Testis (tissue), 3 donors: Measurements from ENCODE around the gene C1QBP. TPM values are rescaled to one million over a fixed set of nuclear protein-coding genes. Genes with fewer than 3 reads are reported as not detected.

Experiments used
- DNase-seq: peaks from one replicate; pipeline ENCODE4 v3.0.0-alpha.2; 2019
- H3K27ac ChIP-seq, 2 donors: fragments of 200-600 bp; sonication (generic); one replicate each; pipeline ENCODE4 v1.5.1; 2019
- H3K27me3 ChIP-seq: fragments of 200-600 bp; sonication (generic); one replicate; pipeline ENCODE4 v1.5.1; 2019
- H3K36me3 ChIP-seq: fragments of 200-600 bp; sonication (generic); one replicate; pipeline ENCODE4 v1.5.1; 2017; ENCODE audit warnings: low read depth; ENCODE audit errors: missing control alignments
- H3K4me1 ChIP-seq: fragments of 200-600 bp; sonication (generic); one replicate; pipeline ENCODE4 v1.5.1; 2019
- H3K4me3 ChIP-seq, 2 donors: fragments of 200-600 bp; sonication (generic); one replicate each; pipeline ENCODE4 v1.5.1; 2017 to 2019
- H3K9me3 ChIP-seq: fragments of 200-600 bp; sonication (generic); one replicate; pipeline ENCODE4 v1.5.1; 2017
- POLR2A ChIP-seq: fragments of 450-650 bp; IDR thresholded peaks from one replicate; pipeline ENCODE4 v1.6.1; 2017; ENCODE audit warnings: antibody characterized with exemption, mild to moderate bottlenecking, moderate library complexity
- WGBS, 2 donors: methylation state at CpG; one replicate each; pipeline ENCODE4 v1.1.5; 2018; 5-methylcytosine and 5-hydroxymethylcytosine counted together
- intact Hi-C: fragments of 100-400 bp; cut with DNase I; formaldehyde crosslinking; loops from one replicate; pipeline ENCODE4 v1.15.1; 2023; ENCODE audit warnings: low total_unique reads
- polyA plus RNA-seq: library from polyadenylated mRNA; stranded (reverse); fragments of 350-450 nt; fragmentation: Illumina TruSeq; extraction: RNeasy Lipid Tissue Mini Kit (QIAGEN cat#74804); gene quantifications from one replicate; pipeline ENCODE4 v1.2.3, GENCODE V29; 2014; ENCODE audit warnings: low read depth, low replicate concordance; ENCODE audit not compliant: insufficient read depth
- total RNA-seq, 2 donors: library from RNA; depleted of rRNA; stranded (reverse); fragments of >200 nt; gene quantifications; one replicate each; pipeline ENCODE4 v1.2.3, GENCODE V29; 2016
- TF ChIP-seq, protein P1 (sequence below), 3 experiments: fragments of 450-650 bp in 2 of 3; fragments of 200-600 bp in 1 of 3; sonication (generic) in 1 of 3; IDR thresholded peaks; one replicate each; pipeline ENCODE4 v1.5.1; 2016 to 2019; ENCODE audit warnings: antibody characterized with exemption in 3 of 3, mild to moderate bottlenecking in 2 of 3, moderate library complexity in 1 of 3

C1QBP gene
- total and polyA plus RNA-seq, 3 donors from 2014 or later, result 120 to 151 (median 133) TPM

DNA sequence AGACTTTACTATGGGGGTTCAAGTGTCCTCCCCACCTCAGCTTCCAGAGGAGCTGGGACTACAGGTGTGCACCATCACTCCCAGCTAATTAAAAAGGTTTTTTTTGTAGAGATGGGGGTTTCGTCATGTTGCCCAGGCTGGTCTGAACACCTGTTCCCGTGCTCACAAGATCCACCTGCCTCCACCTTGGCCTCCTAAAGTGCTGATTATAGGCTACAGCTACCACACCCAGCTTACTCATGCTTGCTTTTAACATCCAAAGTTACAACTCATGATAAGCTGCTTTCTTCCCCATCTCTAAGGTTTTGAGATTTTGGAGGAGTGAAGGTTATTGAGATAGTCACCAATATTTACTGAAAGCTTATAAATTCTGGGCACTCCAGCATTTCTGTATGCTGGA, 22.1 kb downstream of the C1QBP start:
- Histone ChIP-seq H3K9me3 (no peaks in the 10 kb centered on the region), H3K27me3 (no peaks in the 10 kb centered on the region), H3K36me3 (no peaks in the 10 kb centered on the region), H3K27ac (no peak overlapping the region), H3K4me1 (peaks cover 10% of the 10 kb centered on the region), H3K4me3 (no peak overlapping the region)
- intact Hi-C loops, result no loop called here
- no peak for TF ChIP-seq POLR2A
- TF ChIP-seq, protein P1, sequence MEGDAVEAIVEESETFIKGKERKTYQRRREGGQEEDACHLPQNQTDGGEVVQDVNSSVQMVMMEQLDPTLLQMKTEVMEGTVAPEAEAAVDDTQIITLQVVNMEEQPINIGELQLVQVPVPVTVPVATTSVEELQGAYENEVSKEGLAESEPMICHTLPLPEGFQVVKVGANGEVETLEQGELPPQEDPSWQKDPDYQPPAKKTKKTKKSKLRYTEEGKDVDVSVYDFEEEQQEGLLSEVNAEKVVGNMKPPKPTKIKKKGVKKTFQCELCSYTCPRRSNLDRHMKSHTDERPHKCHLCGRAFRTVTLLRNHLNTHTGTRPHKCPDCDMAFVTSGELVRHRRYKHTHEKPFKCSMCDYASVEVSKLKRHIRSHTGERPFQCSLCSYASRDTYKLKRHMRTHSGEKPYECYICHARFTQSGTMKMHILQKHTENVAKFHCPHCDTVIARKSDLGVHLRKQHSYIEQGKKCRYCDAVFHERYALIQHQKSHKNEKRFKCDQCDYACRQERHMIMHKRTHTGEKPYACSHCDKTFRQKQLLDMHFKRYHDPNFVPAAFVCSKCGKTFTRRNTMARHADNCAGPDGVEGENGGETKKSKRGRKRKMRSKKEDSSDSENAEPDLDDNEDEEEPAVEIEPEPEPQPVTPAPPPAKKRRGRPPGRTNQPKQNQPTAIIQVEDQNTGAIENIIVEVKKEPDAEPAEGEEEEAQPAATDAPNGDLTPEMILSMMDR (IDR thresholded peaks at IDR 0.05), result no peak
- no peak for DNase-seq
- 91 to 92% methylated on average over 2 of the region's 2 CpGs for WGBS, 2 donors

DNA sequence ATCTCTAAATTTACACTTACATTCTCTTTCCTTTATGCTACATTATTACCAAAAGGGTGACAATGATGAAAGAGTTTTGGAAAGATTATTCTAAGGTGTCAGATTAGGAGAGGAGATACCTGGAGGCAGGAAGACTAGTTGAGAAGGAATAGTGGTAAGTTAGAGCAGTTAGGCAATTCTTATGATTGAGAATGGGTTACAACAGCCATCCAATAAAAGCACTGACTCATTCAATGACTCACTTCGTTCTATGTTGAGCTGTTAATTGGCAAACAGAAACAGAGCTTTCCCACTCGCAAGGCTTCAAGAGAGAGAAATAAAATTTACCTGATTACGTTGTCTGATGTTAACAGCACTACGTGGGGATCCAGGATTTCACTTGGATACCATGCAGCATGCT, 25.3 kb downstream of the C1QBP start:
- H3K36me3 ChIP-seq, result no peaks in the 10 kb centered on the region
- TF ChIP-seq POLR2A, result no peak
- no peak overlapping the region for H3K27ac ChIP-seq
- DNase-seq, result no peak
- no peak overlapping the region for H3K4me3 ChIP-seq
- intact Hi-C loops, result no loop called here
- no peaks in the 10 kb centered on the region for H3K27me3 ChIP-seq
- peaks cover 4% of the 10 kb centered on the region for H3K4me1 ChIP-seq
- H3K9me3 ChIP-seq, result no peaks in the 10 kb centered on the region
- WGBS, 2 donors, result 83 to 90% methylated on average over 4 of the region's 4 CpGs

DNA sequence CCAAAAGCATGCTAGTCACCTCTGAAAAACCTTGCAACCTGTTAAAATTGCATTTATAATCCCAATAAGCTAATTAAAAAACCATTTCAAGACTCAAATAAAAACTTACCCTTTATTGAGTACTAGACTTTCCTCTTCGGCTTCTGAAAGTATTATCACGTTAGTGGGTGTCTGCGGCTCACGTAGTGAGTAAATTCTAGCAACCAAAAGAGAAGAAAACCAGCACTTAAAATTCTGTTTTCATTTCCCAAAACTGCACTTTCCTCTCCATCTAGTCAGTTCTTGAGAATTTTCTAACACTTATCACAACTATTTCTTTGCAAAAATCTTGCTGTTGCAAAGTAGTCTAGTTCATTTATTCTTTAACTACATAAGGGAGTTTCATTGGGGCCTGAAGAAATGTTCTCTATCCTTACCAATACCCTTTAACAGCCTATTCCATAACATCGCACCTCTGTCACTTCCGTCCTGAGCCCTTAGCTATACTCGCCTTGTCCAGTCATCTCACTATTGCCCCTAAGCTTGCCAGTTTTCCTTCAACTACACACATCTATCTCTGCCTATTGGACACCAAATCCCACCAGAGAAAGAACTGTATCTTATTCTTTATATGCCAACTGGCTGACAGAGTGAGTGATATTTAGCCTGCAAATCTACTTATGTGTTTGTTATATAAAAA, 28.2 kb downstream of the C1QBP start:
- H3K9me3 ChIP-seq, result no peaks in the 10 kb centered on the region
- H3K27me3 ChIP-seq, result no peaks in the 10 kb centered on the region
- intact Hi-C loops, result no loop called here
- H3K36me3 ChIP-seq, result no peaks in the 10 kb centered on the region
- no peak for DNase-seq
- no peak overlapping the region for H3K4me3 ChIP-seq
- WGBS, 2 donors, result 91 to 95% methylated on average over 7 of the region's 7 CpGs
- H3K4me1 ChIP-seq, result no peaks in the 10 kb centered on the region
- TF ChIP-seq POLR2A, result no peak
- TF ChIP-seq, protein P1 (IDR thresholded peaks at IDR 0.05), result no peak
- no peak overlapping the region for H3K27ac ChIP-seq

DNA sequence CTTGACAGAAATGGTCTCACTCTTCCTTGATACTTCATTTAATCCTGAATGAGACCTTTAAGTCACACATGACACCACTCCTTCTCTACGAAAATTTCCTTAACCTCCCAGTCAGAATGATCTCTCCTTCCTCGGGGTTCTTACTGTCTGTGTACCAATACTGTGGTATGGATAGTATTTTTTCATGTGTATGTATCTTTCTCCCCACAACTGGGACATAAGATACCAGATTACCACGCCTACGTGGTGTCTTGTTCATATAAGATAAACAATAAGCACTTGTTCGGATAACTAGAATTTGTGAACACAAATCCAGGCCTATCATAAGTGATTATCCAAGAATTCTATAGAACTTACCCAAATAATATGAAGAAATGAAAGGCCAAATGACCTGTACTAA, 30.8 kb downstream of the C1QBP start:
- intact Hi-C loops, result no loop called here
- Histone ChIP-seq H3K4me1 (no peaks in the 10 kb centered on the region), H3K27me3 (no peaks in the 10 kb centered on the region), H3K9me3 (no peaks in the 10 kb centered on the region), H3K27ac (no peak overlapping the region), H3K36me3 (no peaks in the 10 kb centered on the region), H3K4me3 (no peak overlapping the region)
- 82 to 88% methylated on average over 5 of the region's 5 CpGs for WGBS, 2 donors
- DNase-seq, result no peak
- TF ChIP-seq POLR2A, result no peak
- TF ChIP-seq, protein P1 (IDR thresholded peaks at IDR 0.05), result no peak

DNA sequence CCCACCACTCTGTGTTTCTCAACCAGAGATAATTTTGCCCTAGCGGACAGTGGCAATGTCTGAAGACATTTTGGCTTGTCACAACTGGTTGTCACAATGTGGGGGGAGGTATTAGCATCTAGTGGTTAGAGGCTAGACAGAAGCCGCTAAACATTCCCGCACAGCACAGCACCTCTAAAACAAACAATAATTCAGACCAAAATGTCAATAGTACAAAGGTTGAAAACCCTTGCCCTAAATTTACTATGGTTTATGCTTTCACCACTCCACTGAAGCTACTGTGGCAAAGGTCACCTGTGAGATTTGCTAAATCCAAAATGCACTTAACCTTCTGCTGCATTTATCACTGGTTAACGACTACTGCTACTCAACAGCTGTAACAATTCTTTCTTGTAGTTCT, 33.6 kb downstream of the C1QBP start:
- Histone ChIP-seq H3K36me3 (no peaks in the 10 kb centered on the region), H3K9me3 (no peaks in the 10 kb centered on the region), H3K4me3 (no peak overlapping the region), H3K27ac (no peak overlapping the region), H3K27me3 (no peaks in the 10 kb centered on the region), H3K4me1 (no peaks in the 10 kb centered on the region)
- no peak for TF ChIP-seq POLR2A
- TF ChIP-seq, protein P1 (IDR thresholded peaks at IDR 0.05), result no peak
- WGBS, 2 donors, result 78 to 85% methylated on average over 4 of the region's 4 CpGs
- intact Hi-C loops, result no loop called here
- no peak for DNase-seq
